Hepatocyte (in vitro differentiated cells): Measurements from ENCODE around the gene TBC1D5. TPM values are rescaled to one million over a fixed set of nuclear protein-coding genes. Genes with fewer than 3 reads are reported as not detected.

Source experiments
- DNase-seq: peaks from one replicate; pipeline ENCODE4 v3.0.0-alpha.2; 2016; ENCODE audit warnings: low spot score
- H2AFZ ChIP-seq: fragments of 200-600 bp; sonication (generic); 2 replicates; pipeline ENCODE4 v1.6.0; 2016; ENCODE audit warnings: antibody characterized with exemption, mild to moderate bottlenecking
- H3K27ac ChIP-seq: fragments of 200-600 bp; sonication (generic); 2 replicates; pipeline ENCODE4 v1.5.1; 2016; ENCODE audit warnings: mild to moderate bottlenecking
- H3K27me3 ChIP-seq: fragments of 200-600 bp; sonication (generic); 2 replicates; pipeline ENCODE4 v1.6.1; 2016
- H3K36me3 ChIP-seq: fragments of 200-600 bp; sonication (generic); replicated peaks from 2 replicates; pipeline ENCODE4 v1.5.1; 2016; ENCODE audit warnings: low read depth; ENCODE audit not compliant: insufficient read depth
- H3K4me1 ChIP-seq: fragments of 200-600 bp; sonication (generic); 2 replicates; pipeline ENCODE4 v1.5.1; 2016; ENCODE audit warnings: mild to moderate bottlenecking, moderate library complexity; ENCODE audit not compliant: insufficient read depth
- H3K4me2 ChIP-seq: fragments of 200-600 bp; sonication (generic); 2 replicates; pipeline ENCODE4 v1.6.0; 2016
- H3K4me3 ChIP-seq: fragments of 200-600 bp; sonication (generic); 2 replicates; pipeline ENCODE4 v1.5.1; 2016; ENCODE audit warnings: mild to moderate bottlenecking
- H3K79me2 ChIP-seq: fragments of 200-600 bp; sonication (generic); 2 replicates; pipeline ENCODE4 v1.6.0; 2017; ENCODE audit warnings: mild to moderate bottlenecking
- H3K9me2 ChIP-seq: fragments of 200-600 bp; sonication (generic); replicated peaks from 2 replicates; pipeline ENCODE4 v1.6.0; 2017; ENCODE audit warnings: mild to moderate bottlenecking; ENCODE audit not compliant: insufficient read depth
- H3K9me3 ChIP-seq: fragments of 200-600 bp; sonication (generic); 2 replicates; pipeline ENCODE4 v1.5.1; 2016; ENCODE audit warnings: low read depth, mild to moderate bottlenecking
- H4K20me1 ChIP-seq: fragments of 200-600 bp; sonication (generic); 2 replicates; pipeline ENCODE4 v1.6.0; 2016; ENCODE audit warnings: mild to moderate bottlenecking; ENCODE audit not compliant: insufficient read depth, poor library complexity, severe bottlenecking
- CTCF ChIP-seq: fragments of 200-600 bp; sonication (generic); IDR thresholded peaks from 2 replicates; pipeline ENCODE4 v1.5.1; 2016; ENCODE audit warnings: antibody characterized with exemption, mild to moderate bottlenecking; ENCODE audit not compliant: poor library complexity
- EZH2 ChIP-seq: fragments of 200-600 bp; sonication (generic); IDR thresholded peaks from 2 replicates; pipeline ENCODE4 v1.6.1; 2016; ENCODE audit warnings: antibody characterized with exemption, mild to moderate bottlenecking, borderline replicate concordance
- EZH2phosphoT487 ChIP-seq: fragments of 200-600 bp; sonication (generic); IDR thresholded peaks from one replicate; pipeline ENCODE4 v1.6.1; 2018; ENCODE audit warnings: antibody characterized with exemption, mild to moderate bottlenecking, low read depth, moderate library complexity; ENCODE audit not compliant: unreplicated experiment, severe bottlenecking
- WGBS: methylation state at CpG from one replicate; pipeline ENCODE4 v1.1.6; 2016; ENCODE audit warnings: low lambda C conversion rate; ENCODE audit errors: missing lambda C conversion rate; 5-methylcytosine and 5-hydroxymethylcytosine counted together
- polyA plus RNA-seq: library from polyadenylated mRNA; unstranded; fragments of >200 nt; fragmentation: Nextera tagmentation; extraction: Ambion mirVana; gene quantifications from 2 replicates; pipeline ENCODE4 v1.2.1, GENCODE V29; 2016
- total RNA-seq: library from RNA; depleted of rRNA; stranded (reverse); fragments of >200 nt; gene quantifications from 2 replicates; pipeline ENCODE4 v1.2.3, GENCODE V29; 2014

TBC1D5 gene
- total and polyA plus RNA-seq, 2 experiments from 2014 or later = 17.0 to 64.2 TPM

- no peak for DNase-seq
- Histone ChIP-seq H3K27me3 (no peaks in the 10 kb centered on the region), H3K4me1 (no peaks in the 10 kb centered on the region), H3K36me3 (no peaks in the 10 kb centered on the region), H3K9me3 (no peaks in the 10 kb centered on the region), H3K4me2 (no peak overlapping the region), H3K27ac (no peak overlapping the region), H4K20me1 (no peaks in the 10 kb centered on the region), H2AFZ (no peak overlapping the region), H3K4me3 (no peak overlapping the region), H3K79me2 (no peaks in the 10 kb centered on the region), H3K9me2 (no peaks in the 10 kb centered on the region)
- TF ChIP-seq CTCF (no peak), EZH2phosphoT487 (no peak), EZH2 (no peak)
Measured at GRCh38 chr3:17505856-17506255, 236.6 kb downstream of the TBC1D5 start.

- Histone ChIP-seq H2AFZ (no peak overlapping the region), H3K36me3 (no peaks in the 10 kb centered on the region), H3K4me3 (no peak overlapping the region), H3K27ac (no peak overlapping the region), H3K9me2 (no peaks in the 10 kb centered on the region), H3K27me3 (no peaks in the 10 kb centered on the region), H3K4me2 (no peak overlapping the region), H4K20me1 (no peaks in the 10 kb centered on the region), H3K79me2 (no peaks in the 10 kb centered on the region), H3K9me3 (no peaks in the 10 kb centered on the region), H3K4me1 (no peaks in the 10 kb centered on the region)
- no peak for DNase-seq
- WGBS = 98% methylated on average over 2 of the region's 2 CpGs
- no peak for TF ChIP-seq CTCF
- no peak for TF ChIP-seq EZH2phosphoT487
- no peak for TF ChIP-seq EZH2
Measured at GRCh38 chr3:17501745-17502144, 240.7 kb downstream of the TBC1D5 start.

DNA sequence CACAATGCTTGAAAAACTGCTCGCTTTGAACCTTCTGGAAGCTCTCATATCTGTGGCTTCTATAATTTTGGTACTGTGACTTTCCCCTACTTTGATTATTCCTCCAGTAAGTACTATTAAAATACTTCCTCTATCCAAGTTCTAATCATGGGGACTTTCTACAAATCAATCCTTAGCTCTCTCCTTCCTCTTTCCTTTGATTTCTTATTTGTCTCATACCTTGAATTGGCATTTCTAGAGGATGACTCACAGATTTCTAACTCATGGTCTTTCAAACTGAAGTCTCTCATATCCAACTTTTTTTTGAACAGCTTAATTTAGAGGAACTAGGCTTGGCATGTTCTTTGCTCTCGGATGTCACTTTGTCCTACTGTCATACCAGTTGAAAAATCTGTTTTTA, 241.8 kb downstream of the TBC1D5 start:
- WGBS = 93% methylated on average over 2 of the region's 2 CpGs
- H3K4me2 ChIP-seq = no peak overlapping the region
- H3K27ac ChIP-seq = no peak overlapping the region
- H3K9me2 ChIP-seq = no peaks in the 10 kb centered on the region
- H3K36me3 ChIP-seq = no peaks in the 10 kb centered on the region
- TF ChIP-seq EZH2 = no peak
- no peak for TF ChIP-seq EZH2phosphoT487
- no peak for TF ChIP-seq CTCF
- H3K4me1 ChIP-seq = no peaks in the 10 kb centered on the region
- no peak overlapping the region for H3K4me3 ChIP-seq
- H3K79me2 ChIP-seq = no peaks in the 10 kb centered on the region
- H3K27me3 ChIP-seq = no peaks in the 10 kb centered on the region
- H4K20me1 ChIP-seq = no peaks in the 10 kb centered on the region
- no peak for DNase-seq
- H3K9me3 ChIP-seq = no peaks in the 10 kb centered on the region
- no peak overlapping the region for H2AFZ ChIP-seq
